HUES48 (cell line): ENCODE measurements around the gene ITGA11.

ENCODE experiments used
- H3K27ac ChIP-seq: one replicate; pipeline ENCODE4 v1.7.0; 2013; ENCODE audit warnings: low read depth, low read length, inconsistent platforms
- H3K27me3 ChIP-seq: 2 replicates; pipeline ENCODE4 v1.6.1; 2013; ENCODE audit warnings: mild to moderate bottlenecking, low read length; ENCODE audit not compliant: control insufficient read depth, insufficient read depth
- H3K36me3 ChIP-seq: 2 replicates; pipeline ENCODE4 v1.6.1; 2013; ENCODE audit warnings: low read length; ENCODE audit not compliant: control insufficient read depth, insufficient read depth
- H3K4me1 ChIP-seq: 2 replicates; pipeline ENCODE4 v1.6.1; 2013; ENCODE audit warnings: mild to moderate bottlenecking, low read length; ENCODE audit not compliant: control insufficient read depth, insufficient read depth
- H3K4me3 ChIP-seq: 2 replicates; pipeline ENCODE4 v1.5.1; 2013; ENCODE audit warnings: mild to moderate bottlenecking, low read depth, low read length
- H3K9ac ChIP-seq: 2 replicates; pipeline ENCODE4 v1.6.1; 2013; ENCODE audit warnings: mild to moderate bottlenecking, low read depth, low read length, moderate library complexity
- H3K9me3 ChIP-seq: 2 replicates; pipeline ENCODE4 v1.6.1; 2013; ENCODE audit warnings: low read length; ENCODE audit not compliant: control insufficient read depth, insufficient read depth

Gene ITGA11

DNA sequence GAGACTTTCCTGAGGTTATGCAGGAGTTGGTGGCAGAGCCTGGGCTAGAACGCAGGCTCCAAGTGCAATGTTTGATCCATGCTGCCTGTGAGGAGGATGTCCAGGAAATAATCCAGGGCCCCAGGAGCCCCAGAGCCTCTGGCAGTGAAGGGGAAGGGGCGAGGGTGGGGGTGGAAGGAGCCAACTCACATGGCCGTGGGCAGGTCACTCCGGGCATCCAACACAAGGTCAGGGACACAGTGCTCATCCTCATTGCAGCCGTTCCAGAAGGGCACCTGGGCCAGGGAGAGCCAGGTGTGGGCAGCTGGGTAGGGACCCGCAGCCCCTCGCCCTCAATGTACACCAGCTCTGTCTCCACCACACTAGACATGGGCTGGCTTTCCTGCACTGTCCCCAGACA lies 110.7 kb downstream of the ITGA11 start:
- Histone ChIP-seq H3K36me3 (no peaks in the 10 kb centered on the region), H3K27ac (no peak overlapping the region), H3K9ac (no peak overlapping the region), H3K27me3 (no peaks in the 10 kb centered on the region), H3K9me3 (no peaks in the 10 kb centered on the region), H3K4me1 (peaks cover 2% of the 10 kb centered on the region; the same call in 1 of the 2 replicates), H3K4me3 (no peak overlapping the region)

DNA sequence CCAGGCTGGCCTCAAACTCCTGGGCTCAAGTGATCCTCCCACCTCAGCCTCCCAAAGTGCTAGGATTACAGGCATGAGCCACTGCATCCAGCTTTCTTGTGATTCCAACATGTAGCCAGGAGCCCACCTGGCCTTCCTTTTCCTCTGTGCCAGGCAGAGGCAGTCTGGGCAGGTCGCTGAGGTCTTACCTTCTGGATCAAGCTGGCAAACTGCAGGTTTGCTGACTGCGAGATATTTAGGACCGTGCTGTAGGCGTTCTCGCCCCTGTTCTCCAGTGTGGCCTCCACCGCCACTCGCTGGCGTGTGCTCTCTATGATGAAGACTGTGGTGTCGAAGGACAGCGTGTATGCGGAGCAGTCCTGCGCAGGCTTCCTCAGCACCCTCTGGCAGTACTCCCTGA lies 112.0 kb downstream of the ITGA11 start:
- Histone ChIP-seq H3K27ac (no peak overlapping the region), H3K4me1 (peaks cover 12% of the 10 kb centered on the region), H3K36me3 (no peaks in the 10 kb centered on the region), H3K9me3 (no peaks in the 10 kb centered on the region), H3K27me3 (no peaks in the 10 kb centered on the region), H3K4me3 (no peak overlapping the region), H3K9ac (no peak overlapping the region)

DNA sequence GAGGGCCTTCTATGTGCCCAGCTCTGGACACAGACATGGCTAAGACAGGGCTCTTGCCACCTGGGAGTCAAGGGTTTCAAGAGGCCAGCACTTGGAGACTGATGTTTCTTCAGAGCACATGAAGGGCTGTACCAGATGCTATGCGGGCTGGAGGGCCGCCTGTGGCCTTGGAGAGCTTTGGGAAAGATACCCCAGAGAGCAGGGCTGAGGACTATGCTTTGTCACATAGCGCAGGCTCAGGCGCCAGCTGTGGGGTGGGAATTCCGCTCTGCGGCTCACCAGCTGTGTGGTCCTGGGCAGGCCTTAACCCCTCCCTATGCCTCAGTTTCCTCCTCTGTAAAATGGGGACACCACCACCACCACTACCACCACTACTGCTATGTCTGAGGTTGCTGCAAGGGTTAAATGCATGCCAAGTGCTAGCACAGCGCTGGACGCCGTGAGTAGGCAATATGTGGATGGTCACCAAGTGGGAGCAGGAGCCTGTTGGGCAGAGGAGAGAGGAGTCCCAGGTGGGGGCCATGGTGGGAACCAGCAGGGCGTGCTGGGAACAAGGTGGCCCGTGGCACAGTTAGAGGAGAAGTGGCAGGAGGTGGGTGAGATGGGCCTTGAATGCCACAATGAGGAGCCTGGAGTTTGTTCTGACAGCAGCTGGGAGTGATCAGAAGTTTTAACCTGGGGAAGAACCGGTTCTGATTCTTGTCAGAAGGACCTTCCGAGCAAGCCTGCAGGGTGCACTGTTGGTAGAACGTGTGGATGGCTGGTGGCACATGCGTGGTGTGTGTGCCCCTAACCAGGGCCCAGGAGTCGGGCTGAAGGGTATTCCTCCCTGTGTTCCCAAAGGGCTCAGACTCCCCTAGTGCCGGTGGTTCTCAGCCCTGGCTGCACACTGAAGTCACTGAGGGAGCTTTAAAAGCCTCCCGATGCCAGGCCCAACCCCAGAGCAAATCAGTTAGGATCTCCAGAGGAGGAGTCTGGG lies 112.7 kb downstream of the ITGA11 start:
- Histone ChIP-seq H3K27me3 (no peaks in the 10 kb centered on the region), H3K9ac (no peak overlapping the region), H3K4me3 (no peak overlapping the region), H3K27ac (no peak overlapping the region), H3K36me3 (no peaks in the 10 kb centered on the region), H3K4me1 (peaks cover 12% of the 10 kb centered on the region), H3K9me3 (no peaks in the 10 kb centered on the region)

DNA sequence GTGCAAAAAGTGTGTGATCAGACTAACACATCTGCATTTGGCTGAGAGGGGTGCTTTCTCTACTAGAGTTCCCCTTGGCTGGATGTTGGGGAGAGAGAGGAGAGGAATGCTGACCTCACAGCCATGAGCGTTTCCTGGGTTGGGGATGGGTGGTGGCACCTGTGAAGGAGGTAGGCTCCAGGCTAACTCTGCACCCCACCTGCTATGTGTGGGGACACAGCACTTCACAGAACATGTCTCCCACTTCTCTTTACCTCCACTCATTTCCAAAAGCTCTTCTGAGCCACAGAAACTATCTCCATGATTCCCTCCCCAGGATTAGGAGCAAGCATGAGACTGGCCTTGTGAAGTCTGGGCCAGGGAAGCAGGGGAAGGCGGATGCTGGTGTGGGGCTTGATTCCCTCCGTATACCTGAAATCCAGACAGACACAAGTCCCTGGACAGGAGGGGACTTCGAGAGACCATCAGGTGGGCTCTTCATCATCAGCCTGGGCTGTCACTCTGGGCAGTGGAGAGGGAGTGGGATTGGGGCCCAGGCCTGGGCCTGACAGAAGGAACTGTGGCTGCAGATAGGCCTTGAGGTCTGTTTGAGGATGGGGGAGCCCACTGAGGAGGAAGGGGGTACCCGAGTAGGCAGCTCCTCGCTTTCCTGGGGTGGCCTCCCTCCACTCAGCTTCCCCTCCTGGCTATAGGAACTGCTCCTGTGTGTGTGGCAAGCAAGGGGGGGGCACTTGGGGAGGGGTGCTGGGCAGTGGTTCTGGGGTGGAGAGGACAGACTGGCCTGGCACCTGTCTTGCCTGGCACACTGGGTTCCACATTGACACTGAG lies 113.7 kb downstream of the ITGA11 start:
- Histone ChIP-seq H3K4me3 (no peak overlapping the region), H3K9me3 (no peaks in the 10 kb centered on the region), H3K9ac (no peak overlapping the region), H3K4me1 (peaks cover 12% of the 10 kb centered on the region), H3K27ac (no peak overlapping the region), H3K36me3 (no peaks in the 10 kb centered on the region), H3K27me3 (no peaks in the 10 kb centered on the region)

DNA sequence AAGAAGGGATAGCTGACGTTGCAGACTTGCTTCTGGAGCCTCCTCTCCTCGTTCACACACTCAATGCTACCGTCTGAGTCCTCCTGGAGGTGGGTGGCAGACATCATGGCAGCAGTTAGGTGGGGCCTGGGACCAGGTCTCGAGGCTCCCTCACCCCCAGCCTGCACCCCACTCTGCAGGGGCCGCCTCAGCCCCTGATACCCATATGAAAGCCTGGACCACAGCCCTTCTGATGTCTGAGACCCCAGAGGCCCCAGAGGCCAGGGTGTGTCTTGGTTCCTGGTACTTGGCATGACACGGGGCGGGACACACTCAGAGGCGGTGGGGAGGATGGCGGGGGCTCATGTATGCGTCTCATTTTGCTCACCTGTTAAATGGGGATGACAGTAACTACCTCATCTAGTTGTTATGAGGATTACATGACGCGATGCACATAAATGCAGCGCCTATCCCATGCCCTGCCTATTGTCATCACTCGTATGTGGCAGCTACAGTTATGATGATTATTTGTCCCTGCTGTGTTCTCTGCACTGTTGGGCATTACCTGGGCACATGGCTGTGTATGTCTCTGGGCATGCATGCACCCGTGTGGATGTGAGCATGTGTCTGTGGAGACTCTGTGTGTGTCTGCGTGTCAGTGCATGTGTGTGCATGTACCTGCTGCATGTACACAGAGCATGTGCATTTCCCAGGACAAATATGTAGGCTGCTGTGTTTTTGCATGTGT lies 114.5 kb downstream of the ITGA11 start:
- H3K9ac ChIP-seq = no peak overlapping the region
- H3K27me3 ChIP-seq = no peaks in the 10 kb centered on the region
- no peaks in the 10 kb centered on the region for H3K36me3 ChIP-seq
- no peaks in the 10 kb centered on the region for H3K9me3 ChIP-seq
- H3K4me1 ChIP-seq = peaks cover 12% of the 10 kb centered on the region
- H3K4me3 ChIP-seq = no peak overlapping the region
- no peak overlapping the region for H3K27ac ChIP-seq

DNA sequence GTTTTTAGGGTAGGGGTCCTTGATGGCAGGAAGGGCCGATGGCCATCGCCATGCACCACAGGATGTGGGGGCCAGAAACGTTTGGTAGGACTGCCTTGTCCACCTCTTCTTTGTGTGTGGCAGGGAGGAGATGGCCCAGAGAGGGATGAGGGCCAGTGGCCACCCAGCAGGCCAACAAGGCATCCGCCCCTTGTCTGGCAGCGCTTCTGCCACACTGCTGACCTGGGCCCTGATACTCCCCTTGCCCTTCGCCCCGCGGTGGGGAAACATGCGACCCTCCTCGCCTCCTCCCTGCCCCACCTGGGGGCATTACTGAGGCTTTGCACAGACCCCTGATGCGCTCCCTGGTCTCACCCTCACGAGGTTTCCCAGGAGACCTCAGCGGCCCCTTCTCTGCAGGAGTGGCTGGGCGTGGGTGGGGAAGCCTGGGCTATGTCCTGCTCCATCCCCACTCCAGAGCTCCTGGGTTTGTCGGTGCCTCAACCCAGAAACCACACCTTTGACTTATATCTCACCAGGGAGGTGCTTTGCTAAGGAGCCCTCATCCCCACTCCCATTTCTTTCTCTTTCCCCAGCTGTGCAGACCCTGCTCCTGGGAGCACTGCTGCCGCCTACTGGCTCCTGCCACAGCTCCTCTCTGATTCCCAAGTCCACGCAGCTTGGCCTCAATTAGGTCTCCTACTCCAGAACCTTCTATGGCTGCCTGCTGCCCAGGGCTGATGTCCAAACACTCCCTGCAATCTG lies 115.7 kb downstream of the ITGA11 start:
- Histone ChIP-seq H3K9me3 (no peaks in the 10 kb centered on the region), H3K27ac (peak overlapping the region; percentile 37), H3K4me3 (no peak overlapping the region), H3K4me1 (peaks cover 12% of the 10 kb centered on the region), H3K9ac (no peak overlapping the region), H3K27me3 (no peaks in the 10 kb centered on the region), H3K36me3 (no peaks in the 10 kb centered on the region)

DNA sequence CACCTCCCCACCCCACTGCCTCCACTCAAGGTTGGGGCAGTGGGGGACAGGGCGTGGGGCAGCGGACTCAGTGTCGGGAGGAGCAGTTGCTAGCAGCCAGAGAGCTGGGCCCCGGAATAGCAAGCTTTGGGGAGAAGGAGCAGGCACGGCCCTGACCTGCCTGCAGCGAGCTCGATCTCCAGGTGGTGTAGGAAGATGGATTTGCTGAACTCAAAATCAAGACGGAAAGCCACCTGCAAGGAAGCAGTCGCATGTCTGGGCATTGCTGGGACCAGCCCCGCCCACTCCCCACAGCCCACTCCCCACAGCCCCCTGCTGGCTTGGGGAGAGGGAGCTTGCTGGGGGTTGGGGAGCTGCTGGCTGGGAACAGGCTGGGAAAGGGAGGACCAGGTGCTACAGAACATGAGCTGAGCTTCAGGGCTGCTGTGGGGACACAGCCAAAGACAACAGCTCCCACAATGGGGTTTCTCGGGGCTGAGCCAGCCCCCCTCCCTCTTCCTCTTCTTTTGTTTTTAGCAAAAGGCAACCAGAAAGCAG lies 116.4 kb downstream of the ITGA11 start:
- Histone ChIP-seq H3K27ac (peak overlapping the region; percentile 37), H3K27me3 (no peaks in the 10 kb centered on the region), H3K36me3 (no peaks in the 10 kb centered on the region), H3K4me3 (no peak overlapping the region), H3K4me1 (peaks cover 12% of the 10 kb centered on the region), H3K9ac (no peak overlapping the region), H3K9me3 (no peaks in the 10 kb centered on the region)

DNA sequence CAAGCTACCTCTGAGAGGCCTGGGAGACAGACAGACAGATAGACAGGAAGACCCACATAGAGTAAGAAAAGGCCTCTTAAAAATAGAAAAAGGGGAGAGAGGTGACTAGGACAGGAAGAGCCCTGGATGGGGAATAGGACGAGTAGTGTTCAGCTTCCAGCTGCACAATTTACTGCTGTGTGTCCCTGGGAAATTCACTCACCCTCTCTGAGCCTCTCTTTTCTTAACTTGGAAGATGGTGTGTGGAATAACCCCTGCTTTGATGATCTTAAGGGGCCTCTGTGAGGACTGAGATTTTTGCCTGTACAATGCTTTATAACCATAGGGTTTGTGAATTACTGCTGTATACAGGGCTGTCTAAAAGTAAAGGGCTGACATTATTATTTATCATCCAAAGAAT lies 116.9 kb downstream of the ITGA11 start:
- Histone ChIP-seq H3K27me3 (no peaks in the 10 kb centered on the region), H3K27ac (no peak overlapping the region)

DNA sequence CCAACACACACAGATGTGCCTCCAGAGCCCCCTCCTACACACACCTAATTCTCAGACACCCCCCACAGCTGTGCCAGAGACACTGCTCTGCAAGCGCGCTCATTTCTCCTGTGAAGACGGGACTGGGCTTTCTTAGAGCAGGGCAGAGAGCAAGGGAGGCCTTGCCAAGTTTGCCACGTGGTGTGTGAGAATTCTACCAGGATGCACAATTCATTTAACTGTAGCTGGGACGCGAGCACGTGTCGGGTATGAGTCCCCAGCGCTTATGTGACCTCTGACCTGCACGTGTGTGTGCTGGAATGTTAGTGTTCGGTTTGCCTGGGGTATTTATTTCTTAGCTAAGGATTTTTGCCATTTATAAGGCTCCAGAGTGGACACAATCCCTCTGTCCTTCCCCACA lies 117.4 kb downstream of the ITGA11 start:
- H3K27me3 ChIP-seq = no peaks in the 10 kb centered on the region
- H3K9me3 ChIP-seq = no peaks in the 10 kb centered on the region
- no peaks in the 10 kb centered on the region for H3K36me3 ChIP-seq
- peaks cover 12% of the 10 kb centered on the region for H3K4me1 ChIP-seq
- no peak overlapping the region for H3K4me3 ChIP-seq
- H3K9ac ChIP-seq = no peak overlapping the region
- H3K27ac ChIP-seq = no peak overlapping the region

More for the DNA sequence above, 116.9 kb downstream of the ITGA11 start:
- Histone ChIP-seq H3K9ac (no peak overlapping the region), H3K9me3 (no peaks in the 10 kb centered on the region), H3K4me3 (no peak overlapping the region), H3K36me3 (no peaks in the 10 kb centered on the region), H3K4me1 (peaks cover 12% of the 10 kb centered on the region)
